Heart right ventricle (tissue), 16 donors: ENCODE measurements around the gene GPC5. TPM values are rescaled to one million over a fixed set of nuclear protein-coding genes. Genes with fewer than 3 reads are reported as not detected.
"Not testable (repeated sequence)": the region's sequence is repeated elsewhere in the genome, so short reads cannot be mapped to it uniquely, and the experiment has no call there.

Experiments
- ATAC-seq, 8 donors: fragments of 200-7000 bp; cut with Tn5 transposase; one replicate each; pipeline ENCODE4 v1.9.1; 2020; ENCODE audit warnings: mild to moderate bottlenecking in 8 of 8, moderate library complexity in 8 of 8, moderate number of reproducible peaks in 1 of 8
- DNase-seq, 2 donors: peaks; one replicate each; pipeline ENCODE4 v3.0.0-alpha.2; 2020
- H3K27ac ChIP-seq, 10 donors: fragments of 200-600 bp; sonication (generic) in 2 of 10; one replicate each; pipeline versions ENCODE4 v1.5.0 to v1.8.0; 2020 to 2022; ENCODE audit warnings: mild to moderate bottlenecking in 3 of 10
- H3K27me3 ChIP-seq, 7 donors: fragments of 200-600 bp; one replicate each; pipeline ENCODE4 v1.8.0; 2021 to 2022; ENCODE audit warnings: mild to moderate bottlenecking in 2 of 7
- H3K36me3 ChIP-seq, 9 donors: fragments of 200-600 bp; sonication (generic) in 1 of 9; one replicate each; pipeline versions ENCODE4 v1.5.0 to v1.8.0; 2020 to 2022; ENCODE audit warnings: mild to moderate bottlenecking in 2 of 9
- H3K4me1 ChIP-seq, 9 donors: fragments of 200-600 bp; sonication (generic) in 1 of 9; one replicate each; pipeline versions ENCODE4 v1.5.0 to v1.8.0; 2020 to 2022; ENCODE audit warnings: mild to moderate bottlenecking in 4 of 9
- H3K4me3 ChIP-seq, 10 donors: fragments of 200-600 bp; sonication (generic) in 2 of 10; one replicate each; pipeline versions ENCODE4 v1.5.0 to v1.8.0; 2020 to 2022; ENCODE audit warnings: mild to moderate bottlenecking in 7 of 10, moderate library complexity in 2 of 10
- H3K9me3 ChIP-seq, 11 donors: fragments of 200-600 bp in 10 of 11; sonication (generic) in 2 of 11; one replicate each; pipeline versions ENCODE4 v1.5.0 to v1.8.0; 2013 to 2022; ENCODE audit warnings: mild to moderate bottlenecking in 2 of 11, control low read depth in 1 of 11, moderate library complexity in 1 of 11
- CTCF ChIP-seq, 9 donors: fragments of 200-600 bp; sonication (generic) in 2 of 9; IDR thresholded peaks; one replicate each; pipeline versions ENCODE4 v1.5.0 to v1.8.0; 2021 to 2022; ENCODE audit warnings: antibody characterized with exemption in 9 of 9, mild to moderate bottlenecking in 5 of 9, moderate library complexity in 1 of 9
- WGBS, 2 donors: extraction: QIAGEN DNeasy Blood & Tissue Kit; methylation state at CpG; one replicate each; pipeline ENCODE4 v1.1.7; 2013; ENCODE audit warnings: inconsistent platforms in 1 of 2; 5-methylcytosine and 5-hydroxymethylcytosine counted together
- intact Hi-C, 10 donors: fragments of 100-400 bp; cut with DNase I; formaldehyde crosslinking; loops; one replicate each; pipeline versions ENCODE4 v1.11.1 to v1.14.2; 2022
- polyA plus RNA-seq, 2 donors: library from polyadenylated mRNA; stranded (reverse); fragments of 200-250 nt; gene quantifications; one replicate each; pipeline ENCODE4 v1.2.3, GENCODE V29; 2013
- total RNA-seq, 10 donors: library from RNA; stranded (reverse); fragmentation: NEBNext Ultra II Directional in 3 of 10; extraction: Animal tissue kit (Norgen Biotek cat#: 25700) in 3 of 10; gene quantifications; one replicate each; pipeline versions ENCODE4 v1.2.1 to v1.2.4, GENCODE V29; 2021 to 2023
- donor health status: Arrhythmogenic right ventricular cardiomyopathy.
- donor health status: ischemic (EF 13 %, LVEDD 7.1; RV severe dilation, severe dysfunction).
- donor health status: healthy with polysubstance abuse.
- donor health status: DM: no; HTN: yes; CAD: no.
- donor health status: DM: no; HTN: no; CAD: no.
- donor health status: ischemic (EF 25% LVEDD 6.9; RV normal size, moderate dysfunction).
- donor health status: ischemic (EF 25% LVEDD 5.7; RV mildly dilated, moderate dysfunction).
- donor health status: healthy.
- donor health status: DM: yes; HTN: yes; CAD: no.
- donor health status: Ischemic cardiomyopathy.
- donor health status: ischemic (EF 35%, LVEDD 5.7; RV mildly dilated, moderate dysfunction).
- donor health status: nonischemic (EF 11% LVEDD 7.7; RV severe dilation, severe dysfunction).
- donor health status: DM: yes; HTN: yes; CAD: no.
- donor health status: PGD.
- donor health status: ischemic (EF 29% LVEDD 5.4; RV normal size, mild dysfunction).
- donor health status: nonischemic (EF 23%, LVEDD 6.1; RV moderate dilation, normal function).

GPC5 gene
- total and polyA plus RNA-seq, 12 donors = 0.01 to 3.5 (median 0.70) TPM; not detected in 1

- no peak for TF ChIP-seq CTCF (IDR thresholded peaks at IDR 0.05)
- Histone ChIP-seq H3K9me3 (peaks cover 0 to 16% (median 0%) of the 10 kb centered on the region in 11 donors), H3K4me3 (no peak overlapping the region), H3K36me3 (no peaks in the 10 kb centered on the region), H3K4me1 (no peaks in the 10 kb centered on the region), H3K27ac (no peak overlapping the region), H3K27me3 (no peaks in the 10 kb centered on the region)
- ATAC-seq = no peak
- intact Hi-C loops = no loop called here
- no peak for DNase-seq
- WGBS, 2 donors = 73 to 79% methylated on average over 9 of the region's 9 CpGs
Measured at GRCh38 chr13:92512852-92513251, 1114.4 kb downstream of the GPC5 start.

GRCh38 chr13:92513672-92514071, 1115.3 kb downstream of the GPC5 start:
- Histone ChIP-seq H3K27ac (no peak overlapping the region), H3K4me3 (no peak overlapping the region), H3K9me3 (peaks cover 0 to 24% (median 0%) of the 10 kb centered on the region in 11 donors), H3K36me3 (no peaks in the 10 kb centered on the region), H3K27me3 (no peaks in the 10 kb centered on the region), H3K4me1 (no peaks in the 10 kb centered on the region)
- no peak for ATAC-seq
- intact Hi-C loops = no loop called here
- no peak for DNase-seq
- no peak for TF ChIP-seq CTCF (IDR thresholded peaks at IDR 0.05)
- WGBS, 2 donors = 23 to 26% methylated on average over 1 of the region's 1 CpG

GRCh38 chr13:92514420-92515125, 1116.2 kb downstream of the GPC5 start:
- Histone ChIP-seq H3K27ac (no peak overlapping the region), H3K36me3 (no peaks in the 10 kb centered on the region), H3K9me3 (peaks cover 0 to 27% (median 0%) of the 10 kb centered on the region in 11 donors), H3K4me1 (no peaks in the 10 kb centered on the region), H3K4me3 (no peak overlapping the region), H3K27me3 (no peaks in the 10 kb centered on the region)
- WGBS, 2 donors = 86 to 88% methylated on average over 8 of the region's 8 CpGs
- intact Hi-C loops = no loop called here
- no peak for TF ChIP-seq CTCF (IDR thresholded peaks at IDR 0.05)
- DNase-seq = no peak
- ATAC-seq = no peak

- H3K27me3 ChIP-seq, H3K27ac ChIP-seq, intact Hi-C loops, H3K4me1 ChIP-seq, H3K36me3 ChIP-seq, ATAC-seq, DNase-seq, H3K4me3 ChIP-seq: not testable (repeated sequence)
- H3K9me3 ChIP-seq = peaks cover 0 to 42% (median 0%) of the 10 kb centered on the region in 11 donors
- 90 to 95% methylated on average over 6 of the region's 6 CpGs for WGBS, 2 donors
Measured at GRCh38 chr13:92516878-92517277, 1118.5 kb downstream of the GPC5 start.

GRCh38 chr13:92518622-92519021, 1120.2 kb downstream of the GPC5 start:
- intact Hi-C loops, ATAC-seq, DNase-seq, H3K4me3 ChIP-seq, H3K36me3 ChIP-seq, H3K4me1 ChIP-seq, H3K27ac ChIP-seq, H3K27me3 ChIP-seq: not testable (repeated sequence)
- H3K9me3 ChIP-seq = peaks cover 0 to 50% (median 0%) of the 10 kb centered on the region in 11 donors
- 78 to 84% methylated on average over 2 of the region's 2 CpGs for WGBS, 2 donors
